HepG2 (cell line): ENCODE measurements around the gene TRIAP1. TPM values are rescaled to one million over a fixed set of nuclear protein-coding genes. Genes with fewer than 3 reads are reported as not detected.
A peak's percentile ranks its signal among the peaks of the same experiment; 100 is the strongest.

Experiments used
- BHLHE40 ChIP-seq: IDR thresholded peaks from 2 replicates; pipeline ENCODE4 v1.6.1; 2011; ENCODE audit warnings: low read length, improper control_type of control experiment
- KAT8 ChIP-seq: IDR thresholded peaks from 2 replicates; pipeline ENCODE4 v1.6.1; 2016; ENCODE audit warnings: missing genetic modification reagents, missing compliant biosample characterization
- LBX2 ChIP-seq: sonication (generic); formaldehyde crosslinking; IDR thresholded peaks from 2 replicates; pipeline ENCODE4 v1.5.0; 2020; ENCODE audit warnings: missing genetic modification reagents, mild to moderate bottlenecking, borderline replicate concordance
- SKIL ChIP-seq: sonication (generic); formaldehyde crosslinking; IDR thresholded peaks from 2 replicates; pipeline ENCODE4 v1.8.0; 2022; ENCODE audit warnings: missing genetic modification reagents, mild to moderate bottlenecking, moderate library complexity, borderline replicate concordance
- SMAD1 ChIP-seq: sonication (generic); formaldehyde crosslinking; IDR thresholded peaks from 2 replicates; pipeline ENCODE4 v1.4.0; 2020; ENCODE audit warnings: missing genetic modification reagents, low read depth, mild to moderate bottlenecking, borderline replicate concordance
- SMARCC2 ChIP-seq: fragments of 450-650 bp; IDR thresholded peaks from 2 replicates; pipeline ENCODE4 v1.6.1; 2017; ENCODE audit warnings: antibody characterized with exemption, mild to moderate bottlenecking
- ZFP82 ChIP-seq: sonication (generic); formaldehyde crosslinking; IDR thresholded peaks from 2 replicates; pipeline ENCODE4 v1.5.1; 2020; ENCODE audit warnings: mild to moderate bottlenecking, missing genetic modification reagents, borderline replicate concordance
- ZNF251 ChIP-seq: sonication (generic); formaldehyde crosslinking; IDR thresholded peaks from 2 replicates; pipeline ENCODE4 v1.9.0; 2021; ENCODE audit warnings: mild to moderate bottlenecking, missing genetic modification reagents
- ZNF253 ChIP-seq: sonication (generic); formaldehyde crosslinking; IDR thresholded peaks from 2 replicates; pipeline ENCODE4 v1.8.0; 2022; ENCODE audit warnings: mild to moderate bottlenecking, missing genetic modification reagents, borderline replicate concordance
- ZNF331 ChIP-seq: sonication (generic); formaldehyde crosslinking; IDR thresholded peaks from 2 replicates; pipeline ENCODE4 v1.4.0; 2020; ENCODE audit warnings: missing genetic modification reagents
- ZNF407 ChIP-seq: sonication (generic); formaldehyde crosslinking; IDR thresholded peaks from one replicate; pipeline ENCODE4 v1.5.1; 2020; ENCODE audit warnings: mild to moderate bottlenecking, missing genetic modification reagents; ENCODE audit errors: not compliant biosample characterization
- ZNF816 ChIP-seq: sonication (generic); formaldehyde crosslinking; IDR thresholded peaks from 2 replicates; pipeline ENCODE4 v1.8.0; 2022; ENCODE audit warnings: missing genetic modification reagents, mild to moderate bottlenecking, borderline replicate concordance
- polyA plus RNA-seq, 8 experiments: library from polyadenylated mRNA; depleted of rRNA in 3 of 8; stranded (reverse) in 7 of 8; unstranded in 1 of 8; fragments of >200 nt; fragmentation: Illumina TruSeq in 4 of 8; extraction: Trizol in 4 of 8; gene quantifications; 2 replicates each; pipeline versions ENCODE4 v1.2.1 to v1.2.3, GENCODE V29; 2011 to 2016; ENCODE audit warnings: low read depth in 4 of 8, missing spikeins in 1 of 8, mixed read lengths in 1 of 8; ENCODE audit not compliant: insufficient read depth in 1 of 8
- total RNA-seq, 5 experiments: library from RNA; depleted of rRNA; stranded (reverse); fragments of >200 nt; fragmentation: Illumina TruSeq; extraction: Trizol; gene quantifications; 2 replicates each; pipeline ENCODE4 v1.2.3, GENCODE V29; 2016; ENCODE audit warnings: low read depth in 1 of 5

The TRIAP1 gene
- total and polyA plus RNA-seq, 2 of the 13 experiments (the other 11 are each of a cell fraction or from before 2014, with no cell fraction given): 55.0 to 117 TPM

GRCh38 chr12:120469450-120470149, 23.4 kb upstream of the TRIAP1 start, which contains the start of gene SRSF9 (continued):
- TF ChIP-seq ZNF407 (no peak), ZNF331 (CRISPR knock-in tag) (no peak; the same call in 1 of the 2 replicates), ZFP82 (CRISPR knock-in tag) (0 out of 2 replicates have a peak, but pooled peaks have one; percentile 9), SKIL (CRISPR knock-in tag) (no peak), SMARCC2 (no peak), SMAD1 (CRISPR knock-in tag) (peak; percentile 69; the same call in 1 of the 2 replicates), ZNF251 (CRISPR knock-in tag) (no peak), ZNF816 (no peak), BHLHE40 (peak; percentile 36), ZNF253 (CRISPR knock-in tag) (no peak), KAT8 (CRISPR knock-in tag) (peak; percentile 84), LBX2 (CRISPR knock-in tag) (peak; percentile 34; the same call in 1 of the 2 replicates)
